Hepatocyte (in vitro differentiated cells): Measurements from ENCODE around the gene ME3. TPM values are rescaled to one million over a fixed set of nuclear protein-coding genes. Genes with fewer than 3 reads are reported as not detected.

ENCODE experiments used
- DNase-seq: peaks from one replicate; pipeline ENCODE4 v3.0.0-alpha.2; 2016; ENCODE audit warnings: low spot score
- H2AFZ ChIP-seq: fragments of 200-600 bp; sonication (generic); 2 replicates; pipeline ENCODE4 v1.6.0; 2016; ENCODE audit warnings: antibody characterized with exemption, mild to moderate bottlenecking
- H3K27ac ChIP-seq: fragments of 200-600 bp; sonication (generic); 2 replicates; pipeline ENCODE4 v1.5.1; 2016; ENCODE audit warnings: mild to moderate bottlenecking
- H3K27me3 ChIP-seq: fragments of 200-600 bp; sonication (generic); 2 replicates; pipeline ENCODE4 v1.6.1; 2016
- H3K36me3 ChIP-seq: fragments of 200-600 bp; sonication (generic); replicated peaks from 2 replicates; pipeline ENCODE4 v1.5.1; 2016; ENCODE audit warnings: low read depth; ENCODE audit not compliant: insufficient read depth
- H3K4me1 ChIP-seq: fragments of 200-600 bp; sonication (generic); 2 replicates; pipeline ENCODE4 v1.5.1; 2016; ENCODE audit warnings: mild to moderate bottlenecking, moderate library complexity; ENCODE audit not compliant: insufficient read depth
- H3K4me2 ChIP-seq: fragments of 200-600 bp; sonication (generic); 2 replicates; pipeline ENCODE4 v1.6.0; 2016
- H3K4me3 ChIP-seq: fragments of 200-600 bp; sonication (generic); 2 replicates; pipeline ENCODE4 v1.5.1; 2016; ENCODE audit warnings: mild to moderate bottlenecking
- H3K79me2 ChIP-seq: fragments of 200-600 bp; sonication (generic); 2 replicates; pipeline ENCODE4 v1.6.0; 2017; ENCODE audit warnings: mild to moderate bottlenecking
- H3K9me2 ChIP-seq: fragments of 200-600 bp; sonication (generic); replicated peaks from 2 replicates; pipeline ENCODE4 v1.6.0; 2017; ENCODE audit warnings: mild to moderate bottlenecking; ENCODE audit not compliant: insufficient read depth
- H3K9me3 ChIP-seq: fragments of 200-600 bp; sonication (generic); 2 replicates; pipeline ENCODE4 v1.5.1; 2016; ENCODE audit warnings: low read depth, mild to moderate bottlenecking
- H4K20me1 ChIP-seq: fragments of 200-600 bp; sonication (generic); 2 replicates; pipeline ENCODE4 v1.6.0; 2016; ENCODE audit warnings: mild to moderate bottlenecking; ENCODE audit not compliant: insufficient read depth, poor library complexity, severe bottlenecking
- CTCF ChIP-seq: fragments of 200-600 bp; sonication (generic); IDR thresholded peaks from 2 replicates; pipeline ENCODE4 v1.5.1; 2016; ENCODE audit warnings: antibody characterized with exemption, mild to moderate bottlenecking; ENCODE audit not compliant: poor library complexity
- EZH2 ChIP-seq: fragments of 200-600 bp; sonication (generic); IDR thresholded peaks from 2 replicates; pipeline ENCODE4 v1.6.1; 2016; ENCODE audit warnings: antibody characterized with exemption, mild to moderate bottlenecking, borderline replicate concordance
- EZH2phosphoT487 ChIP-seq: fragments of 200-600 bp; sonication (generic); IDR thresholded peaks from one replicate; pipeline ENCODE4 v1.6.1; 2018; ENCODE audit warnings: antibody characterized with exemption, mild to moderate bottlenecking, low read depth, moderate library complexity; ENCODE audit not compliant: unreplicated experiment, severe bottlenecking
- WGBS: methylation state at CpG from one replicate; pipeline ENCODE4 v1.1.6; 2016; ENCODE audit warnings: low lambda C conversion rate; ENCODE audit errors: missing lambda C conversion rate; 5-methylcytosine and 5-hydroxymethylcytosine counted together
- polyA plus RNA-seq: library from polyadenylated mRNA; unstranded; fragments of >200 nt; fragmentation: Nextera tagmentation; extraction: Ambion mirVana; gene quantifications from 2 replicates; pipeline ENCODE4 v1.2.1, GENCODE V29; 2016
- total RNA-seq: library from RNA; depleted of rRNA; stranded (reverse); fragments of >200 nt; gene quantifications from 2 replicates; pipeline ENCODE4 v1.2.3, GENCODE V29; 2014

The ME3 gene
- total and polyA plus RNA-seq, 2 experiments from 2014 or later, result 10.3 to 16.1 TPM

GRCh38 chr11:86519064-86519911 lies 153.1 kb downstream of the ME3 start:
- Histone ChIP-seq H3K27ac (peak overlapping the region; percentile 21), H3K79me2 (no peaks in the 10 kb centered on the region), H3K9me2 (no peaks in the 10 kb centered on the region), H3K27me3 (no peaks in the 10 kb centered on the region), H4K20me1 (no peaks in the 10 kb centered on the region), H3K4me3 (no peak overlapping the region), H3K36me3 (no peaks in the 10 kb centered on the region), H3K4me1 (peaks cover 24% of the 10 kb centered on the region), H3K4me2 (no peak overlapping the region), H2AFZ (no peak overlapping the region), H3K9me3 (no peaks in the 10 kb centered on the region)
- 52% methylated on average over 5 of the region's 5 CpGs for WGBS
- no peak for TF ChIP-seq EZH2
- DNase-seq, result peak; percentile 32

- Histone ChIP-seq H3K4me1 (peaks cover 16% of the 10 kb centered on the region), H3K4me2 (no peak overlapping the region), H3K4me3 (no peak overlapping the region), H4K20me1 (no peaks in the 10 kb centered on the region), H3K27ac (peak overlapping the region; percentile 21), H2AFZ (no peak overlapping the region), H3K9me3 (no peaks in the 10 kb centered on the region), H3K36me3 (no peaks in the 10 kb centered on the region), H3K79me2 (no peaks in the 10 kb centered on the region), H3K27me3 (no peaks in the 10 kb centered on the region), H3K9me2 (no peaks in the 10 kb centered on the region)
- DNase-seq, result no peak
- 50% methylated on average over 6 of the region's 6 CpGs for WGBS
- TF ChIP-seq CTCF (no peak), EZH2phosphoT487 (no peak), EZH2 (no peak)
Measured at GRCh38 chr11:86518211-86518610, 154.2 kb downstream of the ME3 start.

GRCh38 chr11:86517557-86517956 lies 154.9 kb downstream of the ME3 start:
- Histone ChIP-seq H3K4me2 (no peak overlapping the region), H3K27ac (no peak overlapping the region), H3K79me2 (no peaks in the 10 kb centered on the region), H2AFZ (no peak overlapping the region), H3K9me3 (no peaks in the 10 kb centered on the region), H3K27me3 (no peaks in the 10 kb centered on the region), H3K4me1 (peaks cover 18% of the 10 kb centered on the region), H3K4me3 (no peak overlapping the region), H4K20me1 (no peaks in the 10 kb centered on the region), H3K9me2 (no peaks in the 10 kb centered on the region), H3K36me3 (no peaks in the 10 kb centered on the region)
- WGBS, result 100% methylated on average over 1 of the region's 1 CpG
- no peak for DNase-seq
- no peak for TF ChIP-seq EZH2
- no peak for TF ChIP-seq EZH2phosphoT487
- no peak for TF ChIP-seq CTCF

GRCh38 chr11:86515297-86516094 lies 156.9 kb downstream of the ME3 start:
- H3K4me2 ChIP-seq, result no peak overlapping the region
- no peaks in the 10 kb centered on the region for H3K9me2 ChIP-seq
- 58% methylated on average over 7 of the region's 7 CpGs for WGBS
- no peaks in the 10 kb centered on the region for H3K36me3 ChIP-seq
- H3K27ac ChIP-seq, result peak overlapping the region; percentile 29
- H3K79me2 ChIP-seq, result no peaks in the 10 kb centered on the region
- H3K9me3 ChIP-seq, result no peaks in the 10 kb centered on the region
- no peaks in the 10 kb centered on the region for H4K20me1 ChIP-seq
- H3K27me3 ChIP-seq, result no peaks in the 10 kb centered on the region
- peak; percentile 60 for DNase-seq
- peaks cover 23% of the 10 kb centered on the region for H3K4me1 ChIP-seq
- no peak overlapping the region for H3K4me3 ChIP-seq
- TF ChIP-seq EZH2phosphoT487 (no peak), CTCF (no peak), EZH2 (no peak)
- no peak overlapping the region for H2AFZ ChIP-seq
